Liver (tissue), 9 donors: ENCODE measurements around the gene MYOM3. TPM values are rescaled to one million over a fixed set of nuclear protein-coding genes. Genes with fewer than 3 reads are reported as not detected.

ENCODE experiments used
- DNase-seq: peaks from one replicate; pipeline ENCODE4 v3.0.0-alpha.2; 2017; ENCODE audit warnings: low spot score
- H3K27ac ChIP-seq, 2 donors: one replicate each; pipeline ENCODE4 v1.7.0; 2013; ENCODE audit warnings: inconsistent platforms in 2 of 2, low read length in 2 of 2, control low read depth in 1 of 2, low read depth in 1 of 2, mild to moderate bottlenecking in 1 of 2
- H3K27me3 ChIP-seq, 4 donors: one replicate each; pipeline versions ENCODE4 v1.6.1 to v1.7.0; 2013; ENCODE audit warnings: low read length in 3 of 4, inconsistent platforms in 1 of 4, mild to moderate bottlenecking in 1 of 4, moderate library complexity in 1 of 4; ENCODE audit not compliant: control insufficient read depth in 4 of 4, insufficient read depth in 4 of 4
- H3K36me3 ChIP-seq, 4 donors: one replicate each; pipeline versions ENCODE4 v1.6.1 to v1.7.0; 2013; ENCODE audit warnings: low read length in 3 of 4, mild to moderate bottlenecking in 3 of 4, low read depth in 1 of 4, moderate library complexity in 1 of 4; ENCODE audit not compliant: control insufficient read depth in 4 of 4, insufficient read depth in 3 of 4
- H3K4me1 ChIP-seq, 4 donors: one replicate each; pipeline versions ENCODE4 v1.6.1 to v1.7.0; 2013; ENCODE audit warnings: low read length in 3 of 4, mild to moderate bottlenecking in 3 of 4, moderate library complexity in 1 of 4; ENCODE audit not compliant: control insufficient read depth in 4 of 4, insufficient read depth in 4 of 4
- H3K4me3 ChIP-seq, 3 donors: one replicate each; pipeline versions ENCODE4 v1.6.1 to v1.7.0; 2013; ENCODE audit warnings: low read length in 3 of 3, control low read depth in 1 of 3, low read depth in 1 of 3, mild to moderate bottlenecking in 1 of 3
- H3K9ac ChIP-seq, 2 donors: one replicate each; pipeline ENCODE4 v1.7.0; 2013; ENCODE audit warnings: low read length in 2 of 2, mild to moderate bottlenecking in 2 of 2, moderate library complexity in 2 of 2, control low read depth in 1 of 2, low read depth in 1 of 2
- H3K9me3 ChIP-seq, 4 donors: one replicate each; pipeline versions ENCODE4 v1.6.1 to v1.7.0; 2013; ENCODE audit warnings: low read length in 3 of 4; ENCODE audit not compliant: control insufficient read depth in 4 of 4
- EGR1 ChIP-seq, 2 donors: IDR thresholded peaks; 2 replicates each; pipeline ENCODE4 v1.6.1; 2016 to 2018; ENCODE audit warnings: antibody characterized with exemption in 2 of 2, low read depth in 2 of 2
- FOXA1 ChIP-seq: IDR thresholded peaks from 2 replicates; pipeline ENCODE4 v1.6.1; 2016; ENCODE audit warnings: antibody characterized with exemption
- FOXA2 ChIP-seq: IDR thresholded peaks from 2 replicates; pipeline ENCODE4 v1.6.1; 2016; ENCODE audit warnings: antibody characterized with exemption
- GABPA ChIP-seq, 2 donors: IDR thresholded peaks in 1 of 2; conservative IDR thresholded peaks in 1 of 2; 2 replicates each; pipeline ENCODE4 v1.6.1; 2016; ENCODE audit warnings: antibody characterized with exemption in 2 of 2, mild to moderate bottlenecking in 1 of 2, moderate library complexity in 1 of 2
- HNF4G ChIP-seq: IDR thresholded peaks from 2 replicates; pipeline ENCODE4 v1.6.1; 2016; ENCODE audit warnings: antibody characterized with exemption
- JUND ChIP-seq, 2 donors: IDR thresholded peaks; 2 replicates each; pipeline ENCODE4 v1.6.1; 2016; ENCODE audit warnings: antibody characterized with exemption in 2 of 2
- MAX ChIP-seq: IDR thresholded peaks from 2 replicates; pipeline ENCODE4 v1.6.1; 2016; ENCODE audit warnings: antibody characterized with exemption
- NR2F2 ChIP-seq: IDR thresholded peaks from 2 replicates; pipeline ENCODE4 v1.6.1; 2016; ENCODE audit warnings: antibody characterized with exemption
- RAD21 ChIP-seq, 2 donors: IDR thresholded peaks; 2 replicates each; pipeline ENCODE4 v1.6.1; 2016; ENCODE audit warnings: antibody characterized with exemption in 2 of 2, mild to moderate bottlenecking in 2 of 2
- RXRA ChIP-seq, 2 donors: IDR thresholded peaks; 2 replicates each; pipeline ENCODE4 v1.6.1; 2017 to 2018; ENCODE audit warnings: antibody characterized with exemption in 2 of 2, mild to moderate bottlenecking in 1 of 2
- TAF1 ChIP-seq: conservative IDR thresholded peaks from 2 replicates; pipeline ENCODE4 v1.6.1; 2016; ENCODE audit warnings: antibody characterized with exemption, mild to moderate bottlenecking
- ZBTB33 ChIP-seq: IDR thresholded peaks from 2 replicates; pipeline ENCODE4 v1.6.1; 2016; ENCODE audit warnings: antibody characterized with exemption
- WGBS: extraction: QIAGEN DNeasy Blood & Tissue Kit; methylation state at CpG from one replicate; pipeline ENCODE4 v1.1.7; 2013; 5-methylcytosine and 5-hydroxymethylcytosine counted together
- polyA plus RNA-seq, 2 donors: library from polyadenylated mRNA; stranded (reverse) in 1 of 2; unstranded in 1 of 2; fragments of 200-250 nt in 1 of 2; fragments of >200 nt in 1 of 2; fragmentation: Nextera tagmentation in 1 of 2; extraction: Ambion mirVana in 1 of 2; gene quantifications; one replicate each; pipeline versions ENCODE4 v1.2.1 to v1.2.3, GENCODE V29; 2013 to 2015
- total RNA-seq, 2 donors: library from RNA; depleted of rRNA; stranded (reverse); fragments of >200 nt; gene quantifications; one replicate each; pipeline ENCODE4 v1.2.3, GENCODE V29; 2014
- TF ChIP-seq, protein P1 (sequence below): fragments of 150-350 bp; IDR thresholded peaks from 2 replicates; pipeline ENCODE4 v1.5.1; 2017; ENCODE audit warnings: improper control_type of control experiment, low read depth, low read length; ENCODE audit not compliant: missing input control
- donor health status: healthy.
- donor health status: healthy.
- donor health status: healthy.
- donor health status: healthy.
- donor health status: healthy.

Gene MYOM3
- total and polyA plus RNA-seq, 4 donors = 0.01 to 0.17 (median 0.05) TPM; not detected in 1

DNA sequence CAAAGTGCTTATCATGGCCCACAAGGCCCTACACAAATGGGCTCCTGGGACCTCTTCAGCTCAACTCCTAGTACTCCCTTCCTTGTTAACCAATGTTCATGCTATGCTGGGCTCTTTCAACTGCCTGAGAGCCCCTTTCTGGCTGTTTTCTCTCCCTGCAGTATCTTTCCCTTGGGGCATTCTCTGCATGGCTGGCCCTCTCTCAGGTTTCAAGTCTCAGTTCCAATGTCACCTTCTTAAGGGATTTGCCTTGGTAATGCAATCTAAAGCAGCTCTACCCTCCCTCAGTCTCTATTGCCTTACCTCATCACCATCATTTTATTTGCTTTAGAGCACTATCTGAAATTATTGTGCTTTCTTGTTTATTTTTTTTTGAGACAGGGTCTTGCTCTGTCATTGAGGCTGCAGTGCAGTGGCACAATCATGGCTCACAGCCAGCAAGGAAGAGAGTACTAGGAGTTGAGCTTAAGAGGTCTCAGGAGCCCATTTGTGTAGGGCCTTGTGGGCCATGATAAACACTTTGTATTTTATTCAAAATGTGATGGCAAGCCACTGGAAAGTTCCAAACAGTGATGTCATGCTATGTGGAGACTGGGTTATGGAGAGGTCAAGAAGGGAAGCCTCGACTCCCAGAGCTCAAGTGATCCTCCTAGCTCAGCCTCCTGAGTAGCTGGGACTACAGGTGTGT is 68.4 kb downstream of the MYOM3 start:
- Histone ChIP-seq H3K9ac (no peak overlapping the region), H3K9me3 (no peaks in the 10 kb centered on the region), H3K27ac (no peak overlapping the region), H3K4me3 (no peak overlapping the region), H3K27me3 (no peaks in the 10 kb centered on the region), H3K4me1 (no peaks in the 10 kb centered on the region), H3K36me3 (no peaks in the 10 kb centered on the region)
- TF ChIP-seq FOXA2 = no peak
- no peak for TF ChIP-seq FOXA1
- no peak for TF ChIP-seq EGR1 (IDR thresholded peaks at IDR 0.05; ENCODE audit: low read depth in 2 of 2)
- TF ChIP-seq JUND (IDR thresholded peaks at IDR 0.05) = no peak
- TF ChIP-seq NR2F2 = no peak
- TF ChIP-seq, protein P1, sequence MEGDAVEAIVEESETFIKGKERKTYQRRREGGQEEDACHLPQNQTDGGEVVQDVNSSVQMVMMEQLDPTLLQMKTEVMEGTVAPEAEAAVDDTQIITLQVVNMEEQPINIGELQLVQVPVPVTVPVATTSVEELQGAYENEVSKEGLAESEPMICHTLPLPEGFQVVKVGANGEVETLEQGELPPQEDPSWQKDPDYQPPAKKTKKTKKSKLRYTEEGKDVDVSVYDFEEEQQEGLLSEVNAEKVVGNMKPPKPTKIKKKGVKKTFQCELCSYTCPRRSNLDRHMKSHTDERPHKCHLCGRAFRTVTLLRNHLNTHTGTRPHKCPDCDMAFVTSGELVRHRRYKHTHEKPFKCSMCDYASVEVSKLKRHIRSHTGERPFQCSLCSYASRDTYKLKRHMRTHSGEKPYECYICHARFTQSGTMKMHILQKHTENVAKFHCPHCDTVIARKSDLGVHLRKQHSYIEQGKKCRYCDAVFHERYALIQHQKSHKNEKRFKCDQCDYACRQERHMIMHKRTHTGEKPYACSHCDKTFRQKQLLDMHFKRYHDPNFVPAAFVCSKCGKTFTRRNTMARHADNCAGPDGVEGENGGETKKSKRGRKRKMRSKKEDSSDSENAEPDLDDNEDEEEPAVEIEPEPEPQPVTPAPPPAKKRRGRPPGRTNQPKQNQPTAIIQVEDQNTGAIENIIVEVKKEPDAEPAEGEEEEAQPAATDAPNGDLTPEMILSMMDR = no peak
- TF ChIP-seq RAD21 (IDR thresholded peaks at IDR 0.05) = no peak
- TF ChIP-seq GABPA (IDR thresholded peaks at IDR 0.05 in 1 of 2, conservative IDR thresholded peaks at IDR 0.05 in 1 of 2) = no peak
- no peak for TF ChIP-seq TAF1
- DNase-seq = no peak
- whole genome bisulfite sequencing = 90% methylated on average over 1 of the region's 1 CpG

DNA sequence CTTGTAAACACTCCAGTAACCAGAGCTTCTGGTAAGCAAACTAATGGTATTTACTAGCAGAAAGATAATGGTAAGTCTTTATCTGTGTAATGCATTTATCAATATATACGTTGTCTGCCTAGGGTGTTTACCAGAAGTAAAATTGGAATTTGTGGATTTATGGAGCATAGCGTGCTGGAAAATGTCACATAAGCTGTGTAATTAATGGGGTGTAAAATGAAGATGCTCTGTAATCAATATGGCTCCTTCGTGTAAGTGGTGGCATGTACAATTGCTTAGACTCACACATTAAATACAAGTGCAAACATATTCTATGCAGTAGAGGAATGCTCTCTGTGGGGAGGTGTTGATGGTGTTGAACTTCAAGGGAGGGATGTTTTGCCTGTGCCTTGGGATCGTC is 69.6 kb downstream of the MYOM3 start:
- no peak overlapping the region for H3K4me3 ChIP-seq
- no peaks in the 10 kb centered on the region for H3K36me3 ChIP-seq
- no peaks in the 10 kb centered on the region for H3K4me1 ChIP-seq
- H3K27me3 ChIP-seq = no peaks in the 10 kb centered on the region
- no peak for DNase-seq
- H3K9me3 ChIP-seq = no peaks in the 10 kb centered on the region
- TF ChIP-seq GABPA (IDR thresholded peaks at IDR 0.05 in 1 of 2, conservative IDR thresholded peaks at IDR 0.05 in 1 of 2) (no peak), ZBTB33 (no peak), HNF4G (no peak), MAX (no peak), RXRA (IDR thresholded peaks at IDR 0.05) (no peak), EGR1 (IDR thresholded peaks at IDR 0.05; ENCODE audit: low read depth in 2 of 2) (no peak)
- TF ChIP-seq, protein P1 = no peak
- no peak overlapping the region for H3K9ac ChIP-seq
- H3K27ac ChIP-seq = no peak overlapping the region
- WGBS = 73% methylated on average over 4 of the region's 4 CpGs
